Ectodermal cell (in vitro differentiated cells): ENCODE measurements around the gene SHPK.

Experiments
- H3K27ac ChIP-seq: 2 replicates; pipeline ENCODE4 v1.7.0; 2013; ENCODE audit warnings: mild to moderate bottlenecking, low read depth, low read length; ENCODE audit not compliant: insufficient read depth, poor library complexity, severe bottlenecking
- H3K27me3 ChIP-seq: 2 replicates; pipeline ENCODE4 v1.7.0; 2013; ENCODE audit warnings: mild to moderate bottlenecking, low read length; ENCODE audit not compliant: insufficient read depth, control insufficient read depth, poor library complexity, severe bottlenecking
- H3K36me3 ChIP-seq: one replicate; pipeline ENCODE4 v1.7.0; 2013; ENCODE audit warnings: low read length; ENCODE audit not compliant: control insufficient read depth, insufficient read depth
- H3K4me1 ChIP-seq: one replicate; pipeline ENCODE4 v1.7.0; 2013; ENCODE audit warnings: low read length; ENCODE audit not compliant: control insufficient read depth, insufficient read depth
- H3K4me3 ChIP-seq: 2 replicates; pipeline ENCODE4 v1.7.0; 2013; ENCODE audit warnings: low read depth, low read length, control low read depth; ENCODE audit not compliant: insufficient read depth
- H3K9me3 ChIP-seq: 2 replicates; pipeline ENCODE4 v1.7.0; 2013; ENCODE audit warnings: mild to moderate bottlenecking, low read length, moderate library complexity; ENCODE audit not compliant: control insufficient read depth
- WGBS, 2 experiments: methylation state at CpG; one replicate each; pipeline ENCODE4 v1.1.7; 2013; ENCODE audit warnings: missing lambda C conversion rate in 2 of 2; 5-methylcytosine and 5-hydroxymethylcytosine counted together

The SHPK gene

GRCh38 chr17:3675886-3676285 lies 39.8 kb upstream of the SHPK start:
- Histone ChIP-seq H3K27ac (no peak overlapping the region), H3K27me3 (no peaks in the 10 kb centered on the region), H3K36me3 (no peaks in the 10 kb centered on the region), H3K9me3 (no peaks in the 10 kb centered on the region), H3K4me1 (no peaks in the 10 kb centered on the region), H3K4me3 (no peak overlapping the region)
- 92 to 93% methylated on average over 11 of the region's 11 CpGs for WGBS, 2 experiments

- no peaks in the 10 kb centered on the region for H3K27me3 ChIP-seq
- H3K27ac ChIP-seq, result no peak overlapping the region
- H3K9me3 ChIP-seq, result no peaks in the 10 kb centered on the region
- 87 to 90% methylated on average over 3 to 4 of the region's 4 CpGs for WGBS, 2 experiments
- H3K4me3 ChIP-seq, result no peak overlapping the region
- H3K4me1 ChIP-seq, result peaks cover under 1% of the 10 kb centered on the region
- H3K36me3 ChIP-seq, result no peaks in the 10 kb centered on the region
These were observed 36.5 kb upstream of the SHPK start for GRCh38 chr17:3672571-3672970.

- no peak overlapping the region for H3K27ac ChIP-seq
- peak overlapping the region; percentile 94 for H3K4me3 ChIP-seq
- H3K27me3 ChIP-seq, result no peaks in the 10 kb centered on the region
- H3K36me3 ChIP-seq, result peaks cover 2% of the 10 kb centered on the region
- 57% methylated on average over 11 to 12 of the region's 12 CpGs for WGBS, 2 experiments
- H3K9me3 ChIP-seq, result no peaks in the 10 kb centered on the region
- peaks cover 5% of the 10 kb centered on the region for H3K4me1 ChIP-seq
These were observed 33.5 kb upstream of the SHPK start for GRCh38 chr17:3669548-3669947.

- Histone ChIP-seq H3K36me3 (peaks cover 5% of the 10 kb centered on the region), H3K4me3 (peak overlapping the region; percentile 94), H3K4me1 (peaks cover 5% of the 10 kb centered on the region), H3K9me3 (no peaks in the 10 kb centered on the region), H3K27ac (peak overlapping the region; percentile 19), H3K27me3 (no peaks in the 10 kb centered on the region)
- 0 to 1% methylated on average over 32 of the region's 32 CpGs for WGBS, 2 experiments
These were observed 33.0 kb upstream of the SHPK start for GRCh38 chr17:3669085-3669347.

GRCh38 chr17:3668279-3669084 lies 32.4 kb upstream of the SHPK start, which contains the start of the genes EMC6 and TAX1BP3:
TSS of gene EMC6 (plus strand) at chr17:3668812. CDS start at chr17:3669147, 335 bp downstream.
TSS of gene TAX1BP3 (minus strand) at chr17:3668578. CDS start at chr17:3668526, 52 bp downstream.
- Histone ChIP-seq H3K9me3 (no peaks in the 10 kb centered on the region), H3K27me3 (no peaks in the 10 kb centered on the region), H3K36me3 (peaks cover 5% of the 10 kb centered on the region), H3K27ac (peak within 1 kb of the TSS; percentile 95), H3K4me3 (peak within 1 kb of the TSS; percentile 94), H3K4me1 (peaks cover 6% of the 10 kb centered on the region)
- WGBS, 2 experiments, result 0% methylated on average over 89 of the region's 89 CpGs

GRCh38 chr17:3667366-3668278 lies 31.6 kb upstream of the SHPK start:
- no peaks in the 10 kb centered on the region for H3K27me3 ChIP-seq
- peak overlapping the region; percentile 94 for H3K4me3 ChIP-seq
- WGBS, 2 experiments, result 8 to 9% methylated on average over 39 of the region's 39 CpGs
- peaks cover 14% of the 10 kb centered on the region for H3K4me1 ChIP-seq
- H3K9me3 ChIP-seq, result no peaks in the 10 kb centered on the region
- H3K36me3 ChIP-seq, result peaks cover 5% of the 10 kb centered on the region
- H3K27ac ChIP-seq, result peak overlapping the region; percentile 95

GRCh38 chr17:3666516-3666915 lies 30.5 kb upstream of the SHPK start:
- no peak overlapping the region for H3K4me3 ChIP-seq
- no peaks in the 10 kb centered on the region for H3K9me3 ChIP-seq
- peaks cover 5% of the 10 kb centered on the region for H3K36me3 ChIP-seq
- peaks cover 14% of the 10 kb centered on the region for H3K4me1 ChIP-seq
- 93 to 97% methylated on average over 6 of the region's 6 CpGs for WGBS, 2 experiments
- no peak overlapping the region for H3K27ac ChIP-seq
- no peaks in the 10 kb centered on the region for H3K27me3 ChIP-seq

GRCh38 chr17:3665834-3666233 lies 29.8 kb upstream of the SHPK start:
- H3K27me3 ChIP-seq, result no peaks in the 10 kb centered on the region
- peaks cover 5% of the 10 kb centered on the region for H3K36me3 ChIP-seq
- peaks cover 14% of the 10 kb centered on the region for H3K4me1 ChIP-seq
- no peak overlapping the region for H3K4me3 ChIP-seq
- no peaks in the 10 kb centered on the region for H3K9me3 ChIP-seq
- WGBS, 2 experiments, result 95 to 97% methylated on average over 5 of the region's 5 CpGs
- no peak overlapping the region for H3K27ac ChIP-seq

- Histone ChIP-seq H3K36me3 (peaks cover 5% of the 10 kb centered on the region), H3K9me3 (no peaks in the 10 kb centered on the region), H3K4me3 (no peak overlapping the region), H3K4me1 (peaks cover 14% of the 10 kb centered on the region), H3K27me3 (no peaks in the 10 kb centered on the region), H3K27ac (no peak overlapping the region)
- 92 to 93% methylated on average over 33 of the region's 33 CpGs for WGBS, 2 experiments
These were observed 27.3 kb upstream of the SHPK start for GRCh38 chr17:3663102-3664011.
